HAP-1 (cell line): Measurements from ENCODE around the gene AP1S2.
A peak's percentile ranks its signal among the peaks of the same experiment; 100 is the strongest.

Source experiments
- DNase-seq, 2 experiments: peaks; one replicate each; pipeline ENCODE4 v3.0.0-alpha.2; 2016 to 2020; ENCODE audit warnings: low spot score in 2 of 2
- H3K27me3 ChIP-seq: fragments of 250-450 bp; sonication (Bioruptor Pico); 2 replicates; pipeline ENCODE4 v1.5.1; 2020; ENCODE audit warnings: low read depth, mild to moderate bottlenecking, moderate library complexity
- H3K36me3 ChIP-seq: fragments of 250-450 bp; sonication (Bioruptor Pico); replicated peaks from 2 replicates; pipeline ENCODE4 v1.5.1; 2020; ENCODE audit warnings: mild to moderate bottlenecking
- H3K4me1 ChIP-seq: fragments of 250-450 bp; sonication (Bioruptor Pico); 2 replicates; pipeline ENCODE4 v1.5.1; 2020; ENCODE audit warnings: mild to moderate bottlenecking
- H3K4me3 ChIP-seq: fragments of 250-450 bp; sonication (Bioruptor Pico); 2 replicates; pipeline ENCODE4 v1.5.1; 2020; ENCODE audit warnings: mild to moderate bottlenecking, moderate library complexity
- H3K9me3 ChIP-seq: fragments of 250-450 bp; sonication (Bioruptor Pico); 2 replicates; pipeline ENCODE4 v1.5.1; 2020; ENCODE audit warnings: mild to moderate bottlenecking, moderate library complexity
- in situ Hi-C: fragments of 300-500 bp; cut with MboI; formaldehyde crosslinking; loops from 3 replicates; pipeline ENCODE4 v1.14.3; 2020; ENCODE audit warnings: low sequenced_read_pairs, inconsistent platforms, mixed read lengths

AP1S2 gene

GRCh38 chrX:15813416-15813815 lies 41.2 kb downstream of the AP1S2 start:
- Histone ChIP-seq H3K27me3 (no peaks in the 10 kb centered on the region), H3K4me1 (peaks cover 17% of the 10 kb centered on the region), H3K9me3 (no peaks in the 10 kb centered on the region), H3K4me3 (no peak overlapping the region), H3K36me3 (peaks cover 43% of the 10 kb centered on the region)
- DNase-seq = no peak
- in situ Hi-C loops = no loop called here

GRCh38 chrX:15812192-15812938 lies 42.2 kb downstream of the AP1S2 start:
- peaks cover 17% of the 10 kb centered on the region for H3K4me1 ChIP-seq
- in situ Hi-C loops = no loop called here
- H3K9me3 ChIP-seq = no peaks in the 10 kb centered on the region
- no peaks in the 10 kb centered on the region for H3K27me3 ChIP-seq
- H3K36me3 ChIP-seq = peaks cover 45% of the 10 kb centered on the region
- no peak for DNase-seq
- no peak overlapping the region for H3K4me3 ChIP-seq

- no peaks in the 10 kb centered on the region for H3K27me3 ChIP-seq
- peaks cover 48% of the 10 kb centered on the region for H3K36me3 ChIP-seq
- in situ Hi-C loops = no loop called here
- no peak overlapping the region for H3K4me3 ChIP-seq
- H3K4me1 ChIP-seq = no peaks in the 10 kb centered on the region
- H3K9me3 ChIP-seq = no peaks in the 10 kb centered on the region
- DNase-seq = no peak
Observed at GRCh38 chrX:15808254-15808653, 46.4 kb downstream of the AP1S2 start.

- Histone ChIP-seq H3K9me3 (no peaks in the 10 kb centered on the region), H3K4me3 (no peak overlapping the region), H3K36me3 (peaks cover 64% of the 10 kb centered on the region), H3K27me3 (no peaks in the 10 kb centered on the region), H3K4me1 (no peaks in the 10 kb centered on the region)
- in situ Hi-C loops = no loop called here
- DNase-seq = no peak
Observed at GRCh38 chrX:15804563-15804962, 50.0 kb downstream of the AP1S2 start.

GRCh38 chrX:15797707-15798106 lies 56.9 kb downstream of the AP1S2 start:
- peaks cover 42% of the 10 kb centered on the region for H3K36me3 ChIP-seq
- H3K9me3 ChIP-seq = no peaks in the 10 kb centered on the region
- in situ Hi-C loops = no loop called here
- no peak for DNase-seq
- no peak overlapping the region for H3K4me3 ChIP-seq
- no peaks in the 10 kb centered on the region; the same call in 1 of the 2 replicates for H3K4me1 ChIP-seq
- H3K27me3 ChIP-seq = no peaks in the 10 kb centered on the region

GRCh38 chrX:15790769-15791290 lies 63.8 kb downstream of the AP1S2 start:
- in situ Hi-C loops = no loop called here
- no peaks in the 10 kb centered on the region for H3K27me3 ChIP-seq
- H3K4me1 ChIP-seq = peaks cover 19% of the 10 kb centered on the region
- peak in 1 of 2 experiments; percentile 19 for DNase-seq
- peak overlapping the region; percentile 82 for H3K4me3 ChIP-seq
- H3K36me3 ChIP-seq = peaks cover 16% of the 10 kb centered on the region
- H3K9me3 ChIP-seq = no peaks in the 10 kb centered on the region

GRCh38 chrX:15789979-15790768 lies 64.4 kb downstream of the AP1S2 start, which contains the start of gene ZRSR2:
TSS of gene ZRSR2 (plus strand) at chrX:15790484. CDS start at chrX:15790496, 12 bp downstream.
- peak; percentile 82 to 93 for DNase-seq
- in situ Hi-C loops = no loop called here
- Histone ChIP-seq H3K9me3 (no peaks in the 10 kb centered on the region), H3K27me3 (no peaks in the 10 kb centered on the region), H3K4me3 (peak within 1 kb of the TSS; percentile 82), H3K4me1 (peaks cover 21% of the 10 kb centered on the region), H3K36me3 (peaks cover 11% of the 10 kb centered on the region)

GRCh38 chrX:15786915-15787314 lies 67.7 kb downstream of the AP1S2 start:
- in situ Hi-C loops = no loop called here
- Histone ChIP-seq H3K9me3 (no peaks in the 10 kb centered on the region), H3K27me3 (no peaks in the 10 kb centered on the region), H3K36me3 (peaks cover 10% of the 10 kb centered on the region; the same call in 1 of the 2 replicates), H3K4me3 (no peak overlapping the region), H3K4me1 (peaks cover 21% of the 10 kb centered on the region)
- DNase-seq = peak; percentile 46 to 70

- H3K4me1 ChIP-seq = peaks cover 21% of the 10 kb centered on the region
- no peak overlapping the region for H3K4me3 ChIP-seq
- peaks cover 10% of the 10 kb centered on the region for H3K36me3 ChIP-seq
- peak; percentile 26 to 63 for DNase-seq
- in situ Hi-C loops = no loop called here
- no peaks in the 10 kb centered on the region for H3K27me3 ChIP-seq
- H3K9me3 ChIP-seq = no peaks in the 10 kb centered on the region
Observed at GRCh38 chrX:15785176-15785750, 69.3 kb downstream of the AP1S2 start.

- Histone ChIP-seq H3K27me3 (no peaks in the 10 kb centered on the region), H3K9me3 (no peaks in the 10 kb centered on the region), H3K36me3 (peaks cover 23% of the 10 kb centered on the region), H3K4me1 (peaks cover 11% of the 10 kb centered on the region), H3K4me3 (no peak overlapping the region)
- DNase-seq = no peak
- in situ Hi-C loops = no loop called here
Observed at GRCh38 chrX:15781961-15782699, 72.5 kb downstream of the AP1S2 start.
